Activated CD4-positive, CD25-positive, alpha-beta regulatory T cell treated with anti-CD3 and anti-CD28 coated beads, Interleukin-2, amount 50 U/mL, for 24 hours (primary cell): ENCODE results near the gene POLR2A.
A peak's percentile ranks its signal among the peaks of the same experiment; 100 is the strongest.

Source experiments
- ATAC-seq, 2 donors: fragments of 150-1000 bp; cut with Tn5 transposase; one replicate each; pipeline ENCODE4 v1.10.0; 2021; ENCODE audit warnings: mild to moderate bottlenecking in 1 of 2, moderate library complexity in 1 of 2

Gene POLR2A

GRCh38 chr17:7508846-7509245 is 24.7 kb downstream of the POLR2A start:
- ATAC-seq: no peak

GRCh38 chr17:7509937-7510336 is 25.8 kb downstream of the POLR2A start:
- ATAC-seq: no peak

- ATAC-seq: no peak
These were observed 26.9 kb downstream of the POLR2A start for GRCh38 chr17:7511108-7511507.

GRCh38 chr17:7512105-7512504 is 27.9 kb downstream of the POLR2A start:
- no peak for ATAC-seq

GRCh38 chr17:7512824-7513540 is 28.8 kb downstream of the POLR2A start:
- no peak for ATAC-seq

- no peak for ATAC-seq
These were observed 29.8 kb downstream of the POLR2A start for GRCh38 chr17:7513850-7514419.

- ATAC-seq: no peak
These were observed 31.9 kb downstream of the POLR2A start for GRCh38 chr17:7515911-7516610.

- peak; percentile 38 to 64 for ATAC-seq
These were observed 38.9 kb downstream of the POLR2A start for GRCh38 chr17:7523033-7523432.

- no peak for ATAC-seq
These were observed 44.7 kb downstream of the POLR2A start for GRCh38 chr17:7528842-7529241.

- no peak for ATAC-seq
These were observed 46.1 kb downstream of the POLR2A start for GRCh38 chr17:7530023-7530900.

- no peak for ATAC-seq
These were observed 53.9 kb downstream of the POLR2A start for GRCh38 chr17:7538050-7538449.

GRCh38 chr17:7538891-7539545 is 54.9 kb downstream of the POLR2A start:
- no peak for ATAC-seq

- ATAC-seq: no peak
These were observed 57.0 kb downstream of the POLR2A start for GRCh38 chr17:7541074-7541621.

GRCh38 chr17:7544911-7545310 is 60.7 kb downstream of the POLR2A start:
- no peak for ATAC-seq

GRCh38 chr17:7548585-7549400 is 64.6 kb downstream of the POLR2A start, which contains the start of gene TNFSF12:
TSS of gene TNFSF12 (plus strand) at chr17:7549058. CDS start at chr17:7549154, 96 bp downstream.
- peak; percentile 50 to 61 for ATAC-seq
